GM19467 (cell line): ENCODE measurements around the gene RAB3IL1.
"Not testable (repeated sequence)": the region's sequence is repeated elsewhere in the genome, so short reads cannot be mapped to it uniquely, and the experiment has no call there.

Source experiments
- ATAC-seq: cut with Tn5 transposase; IDR thresholded peaks from one replicate; pipeline ENCODE4 v1.9.1; 2021; ENCODE audit warnings: mild to moderate bottlenecking, moderate library complexity; ENCODE audit not compliant: unreplicated experiment

The RAB3IL1 gene

DNA sequence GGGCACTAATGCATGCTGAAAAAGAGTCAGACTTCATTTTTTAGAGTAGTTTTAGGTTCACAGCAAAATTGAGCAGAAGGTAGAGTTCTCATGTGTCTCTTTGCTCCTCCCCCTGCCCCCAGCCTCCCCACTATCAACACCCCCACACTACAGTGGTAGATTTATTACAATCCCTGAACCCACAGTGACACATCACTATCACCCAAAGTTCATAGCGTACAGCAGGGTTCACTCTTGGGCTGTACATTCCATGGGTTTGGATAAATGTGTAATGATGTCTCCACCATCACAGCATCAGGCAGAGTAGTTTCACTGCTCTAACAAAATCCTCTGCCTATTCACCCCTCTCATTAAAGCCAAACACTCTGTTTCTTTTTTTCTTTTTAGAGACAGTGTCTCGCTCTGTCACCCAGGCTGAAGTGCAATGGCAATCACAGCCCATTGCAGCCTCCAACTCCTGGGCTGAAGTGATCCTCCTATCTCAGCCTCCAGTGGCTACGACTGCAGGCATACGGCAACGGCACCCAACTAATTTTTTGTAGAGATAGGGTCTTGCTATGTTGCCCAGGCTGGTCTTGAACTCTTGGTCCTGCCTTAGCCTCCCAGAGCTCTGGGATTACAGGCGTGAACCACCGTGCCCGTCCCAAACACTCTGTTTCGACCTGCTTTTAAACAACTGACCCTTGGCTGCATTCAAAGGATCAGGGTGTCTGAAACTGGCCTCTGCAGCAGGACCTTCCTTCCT lies 36.9 kb upstream of the RAB3IL1 start:
- no peak for ATAC-seq

DNA sequence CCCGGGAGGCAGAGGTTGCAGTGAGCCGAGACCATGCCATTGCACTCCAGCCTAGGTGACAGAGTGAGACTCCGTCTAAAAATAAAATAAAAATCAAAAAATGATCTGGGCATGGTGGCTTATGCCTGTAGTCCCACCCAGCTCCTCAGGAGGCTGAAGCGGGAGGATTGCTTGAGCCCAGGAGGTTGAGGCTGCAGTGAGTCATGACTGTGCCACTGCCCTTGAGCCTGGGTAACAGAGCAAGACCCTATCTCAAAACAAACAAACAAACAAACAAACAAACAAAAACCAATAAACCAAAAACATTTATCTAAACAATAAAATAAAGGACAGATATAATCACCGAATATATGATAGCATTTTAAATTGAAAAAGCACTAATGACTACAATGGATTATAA lies 36.3 kb upstream of the RAB3IL1 start:
- ATAC-seq = not testable (repeated sequence)

DNA sequence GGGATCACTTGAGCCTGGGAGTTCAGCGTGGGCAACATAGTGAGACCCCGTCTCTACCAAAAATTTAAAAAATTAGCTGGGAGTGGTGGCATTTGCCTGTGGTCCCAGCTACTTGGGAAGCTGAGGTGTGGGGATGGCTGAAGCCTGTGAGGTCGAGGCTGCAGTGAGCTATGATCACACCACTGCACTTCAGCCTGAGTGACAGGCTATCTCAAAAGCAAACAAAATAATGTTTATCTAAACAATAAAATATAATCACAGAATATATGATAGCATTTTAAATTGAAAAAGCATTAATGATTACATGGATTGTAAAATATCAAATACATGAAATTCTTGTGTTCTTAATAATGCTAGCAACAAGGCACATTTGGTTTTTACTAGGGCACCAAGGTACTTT lies 35.5 kb upstream of the RAB3IL1 start:
- no peak for ATAC-seq

DNA sequence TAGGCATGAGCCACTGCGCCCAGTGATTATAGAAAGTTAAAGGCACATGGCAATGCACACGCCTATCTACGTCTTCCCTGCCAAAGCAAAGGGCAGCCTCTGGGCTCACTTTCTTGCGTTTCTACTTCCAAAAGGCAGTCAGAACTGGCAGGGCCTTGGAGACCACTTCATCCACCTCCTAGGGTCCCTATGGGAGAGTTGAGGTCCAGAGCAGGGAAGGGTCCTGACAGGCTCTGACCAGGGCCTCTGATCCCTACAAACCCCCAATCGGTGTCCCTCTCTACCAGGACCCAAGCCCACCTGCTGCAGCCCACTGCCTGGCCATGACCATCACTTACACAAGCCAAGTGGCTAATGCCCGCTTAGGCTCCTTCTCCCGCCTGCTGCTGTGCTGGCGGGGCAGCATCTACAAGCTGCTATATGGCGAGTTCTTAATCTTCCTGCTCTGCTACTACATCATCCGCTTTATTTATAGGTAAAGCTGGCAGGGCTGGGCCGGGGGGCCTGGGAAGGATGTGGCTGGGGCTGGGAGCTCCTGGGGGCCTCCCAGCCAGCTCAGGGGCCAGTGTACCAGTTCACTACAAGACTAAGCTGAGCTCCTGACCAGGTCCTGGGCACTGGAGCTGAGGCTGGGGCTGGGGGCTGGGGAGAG lies 34.2 kb upstream of the RAB3IL1 start:
- ATAC-seq = no peak

DNA sequence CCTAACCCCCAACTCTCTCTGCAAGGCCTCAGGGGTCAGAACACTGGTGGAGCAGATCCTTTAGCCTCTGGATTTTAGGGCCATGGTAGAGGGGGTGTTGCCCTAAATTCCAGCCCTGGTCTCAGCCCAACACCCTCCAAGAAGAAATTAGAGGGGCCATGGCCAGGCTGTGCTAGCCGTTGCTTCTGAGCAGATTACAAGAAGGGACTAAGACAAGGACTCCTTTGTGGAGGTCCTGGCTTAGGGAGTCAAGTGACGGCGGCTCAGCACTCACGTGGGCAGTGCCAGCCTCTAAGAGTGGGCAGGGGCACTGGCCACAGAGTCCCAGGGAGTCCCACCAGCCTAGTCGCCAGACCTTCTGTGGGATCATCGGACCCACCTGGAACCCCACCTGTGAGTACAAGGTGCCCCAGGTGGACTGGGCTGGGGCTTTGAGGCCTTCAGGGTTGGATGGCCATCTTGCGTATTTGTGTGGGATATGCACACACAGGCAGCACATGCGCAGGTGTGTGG lies 32.7 kb upstream of the RAB3IL1 start, which contains the start of gene BEST1:
TSS of gene BEST1 (plus strand) at position 317 of the 513 bp plus-strand sequence. CDS start 1,456 bp downstream, outside the sequence.
- ATAC-seq = no peak

DNA sequence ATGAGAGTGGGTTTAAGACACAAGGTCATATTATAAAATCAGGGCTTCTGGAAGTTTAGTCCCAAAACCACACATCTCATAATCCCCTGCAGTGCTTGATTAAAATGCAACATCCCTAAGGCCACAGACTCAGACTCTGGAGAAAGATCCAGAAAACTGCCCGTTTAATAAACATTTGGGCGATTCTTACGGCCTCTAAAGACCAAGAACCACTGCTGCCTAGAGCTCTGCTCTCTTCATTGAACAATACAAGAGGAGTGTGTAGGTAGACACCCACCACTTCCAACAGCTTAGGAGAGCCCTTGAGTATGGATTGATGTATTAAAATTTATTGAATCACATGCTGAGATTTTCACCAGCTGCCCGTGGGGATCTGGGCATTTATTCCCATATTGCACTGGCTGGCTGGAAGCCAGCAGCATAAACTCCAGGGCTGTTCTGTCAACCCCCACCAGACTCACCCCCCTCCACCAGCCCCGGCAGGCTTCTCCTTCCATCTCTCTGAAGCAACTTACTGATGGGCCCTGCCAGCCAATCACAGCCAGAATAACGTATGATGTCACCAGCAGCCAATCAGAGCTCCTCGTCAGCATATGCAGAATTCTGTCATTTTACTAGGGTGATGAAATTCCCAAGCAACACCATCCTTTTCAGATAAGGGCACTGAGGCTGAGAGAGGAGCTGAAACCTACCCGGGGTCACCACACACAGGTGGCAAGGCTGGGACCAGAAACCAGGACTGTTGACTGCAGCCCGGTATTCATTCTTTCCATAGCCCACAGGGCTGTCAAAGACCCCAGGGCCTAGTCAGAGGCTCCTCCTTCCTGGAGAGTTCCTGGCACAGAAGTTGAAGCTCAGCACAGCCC lies 32.0 kb upstream of the RAB3IL1 start:
- ATAC-seq = no peak

DNA sequence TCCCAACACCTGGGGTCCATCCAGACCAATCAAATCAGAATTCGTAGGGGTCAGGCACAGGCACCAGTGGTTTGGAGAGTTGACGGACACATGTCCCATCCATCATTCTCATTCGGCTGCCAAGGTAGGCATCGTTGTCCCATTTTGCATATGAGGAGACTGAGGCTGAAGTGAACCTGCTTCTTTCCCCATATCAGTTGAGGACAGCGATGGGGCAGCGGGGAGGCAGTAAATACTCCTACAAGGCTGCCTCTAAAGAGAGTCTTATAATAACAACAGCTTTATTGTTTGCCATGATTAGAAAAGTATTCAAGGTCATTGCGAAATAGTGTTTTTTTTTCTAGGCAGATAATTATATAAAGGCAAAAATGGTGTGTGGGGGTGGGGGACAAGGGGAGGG lies 31.1 kb upstream of the RAB3IL1 start:
- no peak for ATAC-seq

DNA sequence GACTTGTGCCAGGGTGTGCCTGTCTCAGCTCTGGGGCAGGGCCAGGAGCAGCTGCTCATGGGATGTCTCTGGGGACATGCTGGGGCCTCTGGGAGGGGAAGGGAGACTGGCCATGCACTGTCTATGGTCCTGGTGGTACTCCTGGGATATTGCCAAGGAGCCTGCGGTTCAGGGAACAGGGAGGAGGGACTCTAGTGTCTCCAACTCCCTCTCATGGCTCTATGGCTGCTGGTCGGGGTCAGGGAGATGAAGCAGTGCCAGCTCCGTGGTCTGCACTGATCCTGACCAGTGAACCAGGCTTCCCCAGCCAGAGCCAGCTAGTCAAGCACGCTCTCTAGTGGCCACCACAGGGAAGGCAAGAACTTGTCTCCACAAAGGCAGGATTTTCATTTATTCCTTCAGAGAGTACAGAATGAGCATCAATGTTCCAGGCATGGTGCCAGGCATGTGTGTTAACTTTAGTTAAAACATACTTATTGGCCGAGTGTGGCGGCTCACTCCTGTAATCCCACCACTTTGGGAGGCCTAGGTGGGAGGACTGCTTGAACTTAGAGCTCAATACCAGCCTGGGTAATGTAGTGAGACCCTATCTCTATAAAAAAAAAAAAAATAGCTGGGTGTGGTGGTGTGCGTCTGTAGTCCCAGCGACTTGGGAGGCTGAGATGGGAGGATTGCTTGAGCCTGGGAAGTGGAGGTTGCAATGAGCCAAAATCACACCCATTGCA lies 30.3 kb upstream of the RAB3IL1 start:
- no peak for ATAC-seq

DNA sequence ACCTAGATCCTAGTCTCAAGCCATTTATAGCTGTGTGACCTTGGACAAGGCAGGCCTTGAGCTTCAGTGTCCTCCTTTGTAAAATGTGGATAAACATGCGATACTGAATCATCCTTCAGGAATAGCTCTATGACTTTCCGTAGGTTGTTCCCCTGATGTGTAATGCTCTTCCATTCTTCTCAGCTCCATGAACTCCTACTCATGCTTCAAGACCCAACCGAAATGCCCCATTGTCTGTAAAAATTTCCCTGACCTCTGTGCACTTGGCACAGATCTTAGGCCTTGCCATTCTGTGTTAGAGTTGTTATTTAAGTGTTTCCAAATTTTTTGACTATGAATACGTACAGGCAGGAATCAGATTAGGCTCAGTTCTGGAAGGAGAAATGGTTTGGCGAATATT lies 29.5 kb upstream of the RAB3IL1 start:
- ATAC-seq = no peak

DNA sequence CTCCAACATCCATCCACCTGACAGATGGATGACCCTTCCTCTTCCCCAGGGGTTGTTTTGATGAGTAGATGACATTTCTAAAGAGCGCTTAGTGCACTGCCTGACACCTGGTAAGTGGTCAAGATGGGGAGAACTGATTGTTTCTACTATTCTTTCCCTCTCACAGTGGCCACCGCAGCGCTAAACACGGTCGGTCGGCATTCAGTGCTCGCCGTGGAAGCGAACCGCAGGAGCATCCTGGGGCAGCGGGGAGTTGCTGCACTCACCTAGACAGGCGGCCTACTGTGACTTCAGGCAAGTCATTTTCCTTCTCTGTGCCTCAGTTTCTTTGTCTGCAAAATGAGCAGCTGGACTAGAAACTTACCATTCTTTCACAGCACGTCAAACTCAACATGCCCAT lies 27.8 kb upstream of the RAB3IL1 start:
- ATAC-seq = no peak

DNA sequence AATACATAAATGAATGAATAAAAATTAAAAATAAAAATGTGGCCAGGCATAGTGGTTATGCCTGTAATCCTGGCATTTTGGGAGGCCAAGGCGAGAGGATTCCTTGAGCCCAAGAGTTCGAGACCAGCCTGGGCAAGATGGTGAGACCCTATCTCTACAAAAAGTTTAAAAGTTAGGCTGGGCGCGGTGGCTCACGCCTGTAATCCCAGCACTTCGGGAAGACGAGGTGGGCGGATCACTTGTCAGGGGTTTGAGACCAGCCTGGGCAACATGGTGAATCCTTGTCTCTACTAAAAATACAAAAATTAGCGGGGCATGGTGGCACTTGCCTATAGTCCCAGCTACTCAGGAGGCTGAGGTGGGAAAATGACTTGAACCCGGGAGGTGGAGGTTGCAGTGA lies 23.1 kb upstream of the RAB3IL1 start:
- ATAC-seq = no peak

DNA sequence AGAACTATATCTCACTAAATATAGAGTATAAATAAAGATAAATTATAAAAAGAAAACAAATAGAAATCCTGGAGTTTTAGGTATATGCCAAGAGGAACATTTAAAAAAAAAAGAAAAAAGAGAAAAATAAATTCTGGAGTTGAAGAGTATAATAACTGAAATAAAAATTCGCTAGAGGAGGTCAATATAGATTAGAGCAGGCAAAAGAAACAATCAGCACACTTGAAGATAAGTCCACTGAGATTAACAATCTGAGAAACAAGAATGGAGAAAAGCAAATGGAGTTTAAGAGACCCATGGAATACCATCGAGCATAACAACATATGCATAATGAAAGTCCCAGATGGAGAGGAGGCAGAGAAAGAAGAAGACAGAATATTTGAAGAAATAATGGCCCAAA lies 18.5 kb upstream of the RAB3IL1 start:
- no peak for ATAC-seq

DNA sequence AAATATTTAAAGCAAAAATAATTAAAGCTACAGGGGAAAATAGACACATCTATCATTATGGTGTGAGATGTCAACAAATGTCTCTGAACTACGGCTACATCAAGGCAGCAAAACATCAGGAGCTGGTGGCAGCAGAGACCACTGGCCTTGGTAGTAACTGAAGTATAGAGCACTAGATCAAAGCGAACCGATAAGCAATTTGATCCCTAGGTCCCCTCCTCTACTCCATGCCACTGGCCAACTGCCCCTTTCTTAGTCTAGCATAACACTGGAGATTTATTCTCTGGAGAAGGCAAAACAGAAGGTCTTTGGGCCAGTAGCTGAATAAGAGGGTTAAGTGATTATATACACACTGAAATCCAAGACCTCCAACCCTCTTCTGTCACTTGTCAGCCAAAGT lies 13.6 kb upstream of the RAB3IL1 start:
- no peak for ATAC-seq

DNA sequence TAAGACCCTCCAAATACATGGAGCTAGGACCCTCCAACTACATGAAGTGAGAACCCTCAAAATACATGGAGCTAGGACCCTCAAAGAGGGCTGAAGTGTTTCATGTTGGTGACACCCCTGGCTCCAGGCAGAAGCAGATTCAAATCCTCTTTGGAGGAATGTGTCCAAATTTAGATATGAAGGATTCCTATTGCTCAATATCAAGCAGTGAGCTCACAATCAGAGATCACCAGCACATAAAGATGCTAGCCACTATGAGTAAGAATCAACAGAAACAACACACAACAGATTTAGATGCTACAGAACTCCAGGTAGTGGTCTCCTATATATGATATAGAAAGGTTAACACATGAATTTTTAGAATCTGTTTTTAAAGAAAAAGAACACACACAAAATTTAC lies 11.2 kb upstream of the RAB3IL1 start:
- no peak for ATAC-seq

DNA sequence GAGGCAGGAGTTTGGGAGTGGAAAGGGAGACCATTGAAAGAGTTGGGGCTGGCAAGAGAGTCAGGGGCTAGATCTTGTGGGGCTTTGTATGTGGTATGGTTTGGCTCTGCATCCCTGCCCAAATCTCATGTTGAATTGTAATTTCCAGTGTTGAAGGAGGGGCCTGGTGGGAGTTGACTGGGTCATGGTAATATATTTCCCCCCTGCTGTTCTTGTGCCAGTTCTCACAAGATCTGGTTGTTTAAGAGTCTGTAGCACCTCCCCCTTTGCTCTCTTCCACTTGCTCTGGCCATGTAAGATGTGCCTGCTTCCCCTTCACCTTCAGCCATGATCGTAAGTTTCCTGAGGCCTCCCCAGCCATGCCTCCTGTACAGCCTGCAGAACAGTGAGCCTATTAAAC lies 10.1 kb upstream of the RAB3IL1 start:
- no peak for ATAC-seq

DNA sequence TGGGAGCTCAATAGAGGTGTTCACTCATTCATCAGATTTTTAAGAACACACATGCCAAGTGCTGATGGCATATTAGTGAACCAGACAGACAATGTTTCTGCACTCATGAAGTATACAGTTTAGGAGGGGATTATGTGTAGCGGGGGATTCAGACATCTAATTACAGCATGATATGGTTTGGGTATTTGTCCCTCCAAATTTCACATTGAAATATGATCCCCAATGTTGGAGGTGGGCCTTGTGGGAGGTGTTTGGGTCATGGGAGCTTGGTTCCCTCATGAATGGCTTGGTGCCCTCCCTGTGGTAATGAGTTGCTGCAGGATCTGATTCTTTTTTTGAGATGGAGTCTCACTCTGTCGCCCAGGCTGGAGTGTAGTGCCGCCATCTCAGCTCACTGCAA lies 8.9 kb upstream of the RAB3IL1 start:
- no peak for ATAC-seq

DNA sequence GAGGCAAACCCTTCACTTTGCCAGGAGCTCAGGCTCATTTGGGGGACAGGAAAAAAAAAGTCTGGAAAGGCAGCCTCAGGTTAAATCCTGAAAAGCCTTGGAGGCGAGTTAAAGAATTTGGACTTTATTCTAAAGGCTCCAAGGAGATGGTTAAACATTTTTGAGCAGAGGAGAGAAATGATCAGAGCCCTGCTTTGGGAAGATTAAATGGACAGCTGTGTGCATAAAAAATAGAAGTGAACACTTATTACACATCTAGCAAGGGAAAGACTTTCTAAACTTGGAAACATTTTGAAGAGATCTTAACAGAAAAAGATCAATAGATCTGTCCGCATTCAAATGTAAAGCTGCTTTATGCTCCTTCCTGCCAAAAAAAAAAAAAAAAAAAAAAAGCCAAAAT lies 8.4 kb upstream of the RAB3IL1 start:
- ATAC-seq = no peak

DNA sequence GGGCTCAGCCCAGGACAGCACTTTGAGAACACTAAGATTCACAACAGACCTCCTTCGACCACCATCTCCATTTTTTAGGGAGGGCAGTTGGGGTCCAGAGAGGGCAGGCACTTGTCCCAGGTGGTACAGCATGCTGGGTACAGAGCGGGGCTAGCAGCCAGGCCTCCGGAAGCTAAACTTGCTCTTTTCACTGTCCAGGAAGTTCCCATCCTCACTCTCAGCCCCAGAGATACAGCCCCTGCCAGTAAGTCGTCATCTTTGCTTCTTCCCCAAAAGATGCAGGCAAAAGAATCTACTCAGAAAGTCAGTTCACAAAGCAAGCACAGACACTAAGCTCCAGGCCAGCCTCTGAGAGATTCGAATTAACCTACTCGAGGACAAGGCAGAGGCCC lies 6.7 kb upstream of the RAB3IL1 start:
- no peak for ATAC-seq

DNA sequence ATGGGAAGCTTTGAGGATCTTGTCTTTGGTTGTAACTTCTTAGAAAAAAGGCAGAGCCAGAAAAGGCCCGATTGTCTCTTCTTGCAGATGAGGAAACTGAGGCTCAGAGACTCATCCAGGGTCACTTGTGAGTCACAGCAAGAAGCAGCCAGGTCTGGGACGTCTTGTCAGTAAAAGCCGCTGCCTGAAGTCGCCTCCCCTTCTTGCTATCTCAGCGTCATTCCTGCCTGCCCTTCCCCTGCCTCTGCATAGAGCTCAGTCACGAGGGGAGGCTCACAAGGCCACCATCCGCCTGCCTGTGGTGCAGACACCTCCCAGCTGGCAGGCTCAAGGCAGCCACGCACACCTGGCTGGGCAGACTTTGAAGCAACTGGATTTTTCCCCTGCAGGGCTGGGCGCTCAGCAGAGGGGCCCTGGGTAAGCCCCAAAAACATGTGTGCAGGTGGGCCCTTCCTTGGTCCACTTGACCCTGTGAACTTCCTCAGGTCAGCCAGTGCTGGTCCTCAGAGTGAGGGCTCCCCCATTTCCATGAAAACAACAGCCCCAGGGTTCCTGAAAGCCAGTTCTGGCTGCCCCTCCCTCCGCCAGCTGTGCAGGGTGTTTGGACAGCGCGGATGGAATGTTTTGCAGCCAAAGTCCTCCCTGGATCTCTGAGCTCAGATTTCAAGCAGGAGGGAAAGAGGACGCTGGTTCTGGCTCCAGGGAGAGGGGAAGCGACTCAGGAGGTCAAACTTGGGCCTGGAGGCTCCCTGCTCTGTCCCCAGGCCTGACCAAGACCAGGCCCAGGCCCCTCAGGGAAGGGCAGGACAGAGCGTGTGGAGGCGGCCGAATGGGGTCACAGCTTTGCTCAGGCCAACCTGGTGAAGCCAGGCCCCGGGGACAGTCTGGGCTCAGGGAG lies 6.0 kb upstream of the RAB3IL1 start:
- no peak for ATAC-seq

DNA sequence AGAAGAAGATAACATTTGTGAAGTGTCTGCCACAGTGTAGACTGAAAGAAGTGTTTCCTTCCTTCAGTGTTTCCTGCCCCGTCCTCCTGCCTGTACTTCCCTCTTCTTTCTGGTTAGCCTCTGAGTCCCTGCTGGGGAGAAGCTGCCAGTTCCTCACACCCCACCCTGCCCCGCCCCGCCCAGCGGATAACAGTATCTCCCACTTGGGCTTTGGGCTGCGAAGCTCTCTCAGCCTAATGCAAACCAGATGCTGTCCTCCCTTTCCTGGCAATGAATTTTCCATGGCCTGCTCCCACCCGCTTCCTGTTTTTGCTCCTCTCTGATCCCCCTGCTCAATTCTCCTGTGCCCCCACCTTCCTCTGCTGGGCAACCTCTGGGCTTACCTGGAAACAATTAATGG lies 5.2 kb upstream of the RAB3IL1 start:
- no peak for ATAC-seq
